Stimulated activated CD4-positive, alpha-beta T cell treated with anti-CD3 and anti-CD28 coated beads, Interleukin-15, amount 100 ng/mL, for 48 hours (primary cell): ENCODE results near the gene GNAS-AS1.

Experiments
- DNase-seq, 2 donors: peaks; one replicate each; pipeline ENCODE4 v3.0.0-alpha.2; 2020; ENCODE audit warnings: low read depth in 2 of 2

Gene GNAS-AS1

DNA sequence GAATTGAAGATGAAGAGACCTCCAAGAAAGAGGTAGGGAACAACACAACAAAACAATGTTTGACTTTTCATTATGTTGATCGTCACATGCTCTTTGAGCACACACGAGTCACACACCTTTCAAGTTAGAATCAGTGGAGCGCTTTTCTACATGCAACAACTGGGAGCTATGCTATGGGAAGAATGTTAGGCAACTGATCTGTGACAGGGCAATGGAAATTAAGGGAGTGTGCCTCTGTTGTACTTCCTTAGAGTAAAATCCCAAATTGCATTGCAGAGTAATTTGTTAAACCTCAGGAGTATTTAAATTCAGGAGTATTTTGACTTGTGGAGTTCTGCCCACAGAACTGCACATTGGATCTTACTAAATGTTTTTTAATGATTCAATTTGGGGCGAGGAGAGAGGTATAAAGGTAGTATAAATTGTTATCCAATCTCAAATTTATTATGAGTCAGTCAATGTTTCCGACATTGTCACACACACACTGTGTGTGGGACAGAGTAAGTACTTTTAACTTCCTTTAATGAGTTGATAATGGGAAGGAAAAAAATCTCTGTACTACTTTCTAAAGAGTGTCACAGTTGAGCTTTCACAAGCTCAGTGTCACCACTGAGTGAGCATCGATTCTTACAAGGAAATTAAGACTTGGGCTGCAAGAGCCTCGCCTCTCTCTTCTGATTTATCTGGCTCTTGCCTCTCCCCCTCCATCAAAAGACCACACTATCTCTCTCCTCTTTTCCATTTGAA, 12.5 kb upstream of the GNAS-AS1 start:
- no peak for DNase-seq

DNA sequence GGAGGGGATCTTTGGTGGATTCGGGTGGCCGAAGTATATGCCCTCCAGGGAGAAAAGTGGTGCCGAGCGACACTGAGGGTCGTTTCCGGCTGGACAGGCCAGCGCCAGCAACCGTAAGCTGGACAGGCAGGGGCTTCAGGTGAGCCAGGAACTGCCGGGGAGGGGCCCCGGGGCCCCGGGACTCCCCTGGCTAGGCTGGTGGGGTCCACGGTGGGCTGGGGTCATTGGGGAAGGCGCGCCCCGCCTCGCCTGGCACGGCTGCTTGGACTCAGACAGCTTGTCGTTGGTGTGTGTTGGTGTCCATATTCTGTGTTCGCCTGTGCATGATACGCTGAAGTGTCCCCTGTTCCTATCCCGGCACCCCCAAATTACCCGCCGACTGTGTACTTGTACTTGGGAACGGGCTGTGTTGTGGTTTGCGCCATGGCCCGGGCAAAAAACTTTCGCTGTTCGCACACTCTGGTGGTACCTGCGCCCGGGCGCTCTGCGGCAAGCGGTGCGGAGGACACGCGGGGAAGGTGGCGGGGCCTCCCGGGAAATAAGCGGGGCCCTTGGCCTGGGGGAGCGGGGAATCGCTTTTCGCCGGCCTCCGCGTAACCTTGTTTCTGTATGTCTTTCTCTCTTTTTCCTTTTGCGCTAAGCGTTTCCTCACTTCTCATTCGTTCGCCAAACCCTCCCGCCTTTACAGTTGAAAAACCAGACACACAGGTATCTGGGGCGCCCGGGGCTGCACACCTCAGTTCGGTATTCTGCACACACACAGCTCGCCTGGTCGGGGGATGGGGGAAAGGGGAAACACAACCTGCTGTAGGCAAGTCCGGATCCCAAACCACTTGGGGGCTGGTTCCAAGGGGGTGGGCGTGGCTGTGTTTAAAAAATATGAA, 5.0 kb upstream of the GNAS-AS1 start:
- no peak for DNase-seq

DNA sequence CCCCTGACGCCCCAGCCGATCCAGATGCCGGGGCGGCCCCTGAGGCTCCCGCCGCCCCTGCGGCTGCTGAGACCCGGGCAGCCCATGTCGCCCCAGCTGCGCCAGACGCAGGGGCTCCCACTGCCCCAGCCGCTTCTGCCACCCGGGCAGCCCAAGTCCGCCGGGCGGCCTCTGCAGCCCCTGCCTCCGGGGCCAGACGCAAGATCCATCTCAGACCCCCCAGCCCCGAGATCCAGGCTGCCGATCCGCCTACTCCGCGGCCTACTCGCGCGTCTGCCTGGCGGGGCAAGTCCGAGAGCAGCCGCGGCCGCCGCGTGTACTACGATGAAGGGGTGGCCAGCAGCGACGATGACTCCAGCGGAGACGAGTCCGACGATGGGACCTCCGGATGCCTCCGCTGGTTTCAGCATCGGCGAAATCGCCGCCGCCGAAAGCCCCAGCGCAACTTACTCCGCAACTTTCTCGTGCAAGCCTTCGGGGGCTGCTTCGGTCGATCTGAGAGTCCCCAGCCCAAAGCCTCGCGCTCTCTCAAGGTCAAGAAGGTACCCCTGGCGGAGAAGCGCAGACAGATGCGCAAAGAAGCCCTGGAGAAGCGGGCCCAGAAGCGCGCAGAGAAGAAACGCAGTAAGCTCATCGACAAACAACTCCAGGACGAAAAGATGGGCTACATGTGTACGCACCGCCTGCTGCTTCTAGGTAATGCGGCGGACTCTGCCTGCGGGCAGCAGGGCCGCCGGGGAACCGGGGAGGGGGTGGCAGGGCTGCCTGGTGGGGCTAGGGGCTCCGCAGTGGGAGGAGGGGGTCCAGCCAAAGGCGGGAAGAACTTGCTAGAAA, 4.2 kb upstream of the GNAS-AS1 start:
- no peak for DNase-seq

DNA sequence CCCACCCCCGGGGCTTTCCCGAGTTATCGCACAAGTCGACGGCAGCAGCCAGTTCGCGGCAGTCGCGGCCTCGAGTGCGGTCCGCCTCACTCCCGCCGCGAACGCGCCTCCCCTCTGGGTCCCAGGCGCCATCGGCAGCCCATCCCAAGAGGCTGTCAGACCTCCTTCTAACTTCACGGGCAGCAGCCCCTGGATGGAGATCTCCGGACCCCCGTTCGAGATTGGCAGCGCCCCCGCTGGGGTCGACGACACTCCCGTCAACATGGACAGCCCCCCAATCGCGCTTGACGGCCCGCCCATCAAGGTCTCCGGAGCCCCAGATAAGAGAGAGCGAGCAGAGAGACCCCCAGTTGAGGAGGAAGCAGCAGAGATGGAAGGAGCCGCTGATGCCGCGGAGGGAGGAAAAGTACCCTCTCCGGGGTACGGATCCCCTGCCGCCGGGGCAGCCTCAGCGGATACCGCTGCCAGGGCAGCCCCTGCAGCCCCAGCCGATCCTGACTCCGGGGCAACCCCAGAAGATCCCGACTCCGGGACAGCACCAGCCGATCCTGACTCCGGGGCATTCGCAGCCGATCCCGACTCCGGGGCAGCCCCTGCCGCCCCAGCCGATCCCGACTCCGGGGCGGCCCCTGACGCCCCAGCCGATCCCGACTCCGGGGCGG, 3.4 kb upstream of the GNAS-AS1 start:
- no peak for DNase-seq

DNA sequence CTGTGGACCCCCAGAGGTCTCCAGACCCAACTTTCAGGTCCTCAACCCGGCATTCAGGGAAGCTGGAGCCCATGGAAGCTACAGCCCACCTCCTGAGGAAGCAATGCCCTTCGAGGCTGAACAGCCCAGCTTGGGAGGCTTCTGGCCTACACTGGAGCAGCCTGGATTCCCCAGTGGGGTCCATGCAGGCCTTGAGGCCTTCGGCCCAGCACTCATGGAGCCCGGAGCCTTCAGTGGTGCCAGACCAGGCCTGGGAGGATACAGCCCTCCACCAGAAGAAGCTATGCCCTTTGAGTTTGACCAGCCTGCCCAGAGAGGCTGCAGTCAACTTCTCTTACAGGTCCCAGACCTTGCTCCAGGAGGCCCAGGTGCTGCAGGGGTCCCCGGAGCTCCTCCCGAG, 2.8 kb upstream of the GNAS-AS1 start:
- no peak for DNase-seq

DNA sequence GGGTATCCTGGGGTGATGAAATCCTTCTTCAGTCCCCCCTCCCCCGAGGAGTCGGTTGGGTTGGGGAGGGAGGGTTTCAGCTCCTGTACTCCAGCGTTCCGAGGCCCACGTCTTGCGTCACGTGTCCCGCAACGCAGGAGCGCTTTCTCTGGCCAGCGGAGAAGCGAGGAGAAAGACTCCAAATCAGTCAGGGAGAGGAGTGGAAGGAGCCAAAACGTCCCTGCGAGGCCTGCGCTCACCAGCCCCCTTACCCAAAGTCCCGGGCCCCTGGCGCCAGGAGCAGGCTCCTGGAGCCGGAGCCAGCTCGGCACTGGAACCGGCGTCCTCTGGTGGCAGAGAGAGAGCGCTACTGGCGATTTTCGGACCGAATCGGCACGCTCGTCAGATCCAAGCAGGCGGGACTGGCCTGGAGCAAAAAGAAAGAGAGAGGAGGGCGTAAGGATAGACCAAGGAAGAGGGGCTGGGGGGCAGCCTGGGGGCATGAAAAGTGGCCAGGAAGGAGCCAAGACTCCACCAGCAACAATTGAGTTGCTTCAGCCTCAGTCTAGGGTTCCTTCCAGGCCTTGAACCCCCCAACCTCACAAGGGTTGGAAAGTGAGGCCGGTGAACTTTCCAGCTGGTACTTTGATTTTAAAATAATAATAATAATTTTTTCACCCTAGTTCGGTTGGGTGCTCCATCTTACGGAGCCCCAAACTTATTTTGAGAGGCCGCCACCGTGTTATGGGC, 2.0 kb upstream of the GNAS-AS1 start, which contains the start of gene GNAS:
Gene GNAS, plus strand, starts transcription at position 174 of the 729 bp plus-strand sequence.
- DNase-seq: peak; percentile 18 to 38

DNA sequence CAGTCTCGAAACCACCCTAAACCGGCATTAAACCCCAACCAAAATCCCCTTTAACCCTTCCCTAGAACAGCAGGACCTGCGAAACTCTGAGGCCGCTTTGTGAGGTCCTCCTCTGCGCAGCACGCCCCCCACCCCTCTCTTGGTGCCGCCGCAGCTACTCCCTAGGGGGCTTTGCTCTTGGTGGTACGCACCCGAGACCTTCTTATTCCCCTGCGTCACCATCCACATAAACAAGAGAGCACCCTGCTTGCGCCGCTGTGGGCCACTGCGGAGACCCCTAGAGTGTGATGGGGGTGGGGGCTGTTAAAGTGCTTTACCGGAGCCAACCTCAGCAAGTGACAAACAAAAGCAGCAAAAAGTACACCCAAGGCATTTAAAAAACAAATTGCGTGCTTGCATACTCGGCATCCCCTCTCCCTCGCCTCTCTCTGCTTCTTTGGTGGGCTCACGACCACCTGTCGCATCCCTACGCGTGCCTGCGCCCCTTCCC, 1.3 kb upstream of the GNAS-AS1 start:
- no peak for DNase-seq

DNA sequence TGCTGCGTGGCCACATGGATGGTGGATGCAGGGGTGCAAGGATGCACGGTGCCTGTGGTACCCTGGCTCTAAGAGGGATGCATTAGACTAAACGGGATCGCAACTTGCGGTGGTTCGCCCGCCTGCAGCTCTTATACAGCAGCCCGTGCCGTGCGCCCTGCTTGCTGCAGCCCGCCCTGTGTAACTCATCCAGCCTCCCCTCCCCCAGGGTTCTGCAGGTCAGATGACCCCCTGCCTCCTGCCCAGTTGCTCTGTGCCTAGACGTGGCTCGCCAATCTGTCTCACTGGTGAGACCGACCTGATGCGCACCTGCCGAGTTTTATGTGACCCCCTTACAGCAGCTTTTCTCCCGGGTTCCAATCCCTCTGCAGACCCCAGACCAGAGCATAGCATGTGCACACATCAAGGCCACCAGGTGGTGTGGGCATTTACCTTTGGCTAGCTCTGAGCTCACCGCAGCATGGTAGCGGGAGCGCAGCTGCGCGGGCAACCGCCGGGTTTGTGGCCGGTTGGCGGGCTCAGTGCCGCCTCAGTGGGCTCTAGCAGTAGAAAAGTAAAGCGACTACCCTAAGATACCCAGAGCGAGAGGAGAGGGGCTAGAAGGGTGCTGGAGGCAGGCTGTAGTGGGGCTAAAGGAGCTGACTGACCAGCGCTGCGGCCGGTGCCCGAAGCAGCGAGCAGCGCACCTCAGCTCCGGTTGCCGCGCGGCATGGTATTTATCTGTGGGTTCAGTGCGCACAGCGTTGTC, 693 bp upstream of the GNAS-AS1 start:
- DNase-seq: no peak

DNA sequence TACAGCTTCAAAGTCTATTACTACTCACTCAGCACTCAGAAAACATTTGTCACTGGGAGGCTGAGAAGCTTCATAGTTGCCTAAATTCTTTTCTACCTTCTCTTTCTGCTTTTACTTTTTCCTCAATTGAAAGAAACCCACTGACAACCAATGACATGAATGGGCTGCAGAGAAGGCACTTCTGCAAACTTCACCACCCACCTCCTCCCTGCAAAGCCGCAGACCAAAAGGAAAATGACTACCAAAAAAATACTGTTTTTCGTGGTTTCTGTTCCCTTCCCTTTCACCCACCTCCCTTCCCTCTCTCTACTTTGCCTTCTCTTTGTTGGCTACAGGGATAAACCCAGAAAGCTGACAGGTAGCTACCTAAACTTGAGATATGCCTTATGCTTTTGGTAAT, 3.2 kb downstream of the GNAS-AS1 start:
- DNase-seq: no peak

DNA sequence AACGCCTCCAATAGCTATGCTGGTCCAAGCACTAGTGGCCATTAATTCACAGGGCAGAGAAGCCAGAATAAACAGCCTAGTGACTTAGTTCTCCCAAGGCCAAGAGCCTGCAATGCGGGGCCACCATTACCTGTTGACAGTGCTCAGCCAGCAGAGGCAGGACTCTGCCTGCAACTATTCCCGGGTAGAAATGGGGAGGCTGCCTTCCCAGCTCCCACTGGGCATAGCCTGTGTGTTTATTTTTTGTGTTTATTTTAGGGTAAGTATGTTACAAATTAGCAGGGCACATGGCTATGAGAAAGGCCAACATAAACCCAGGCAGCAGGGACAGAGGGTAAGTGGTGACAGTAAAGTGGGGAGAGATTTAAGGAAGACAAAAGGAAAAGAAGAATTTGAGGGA, 5.0 kb downstream of the GNAS-AS1 start:
- no peak for DNase-seq

DNA sequence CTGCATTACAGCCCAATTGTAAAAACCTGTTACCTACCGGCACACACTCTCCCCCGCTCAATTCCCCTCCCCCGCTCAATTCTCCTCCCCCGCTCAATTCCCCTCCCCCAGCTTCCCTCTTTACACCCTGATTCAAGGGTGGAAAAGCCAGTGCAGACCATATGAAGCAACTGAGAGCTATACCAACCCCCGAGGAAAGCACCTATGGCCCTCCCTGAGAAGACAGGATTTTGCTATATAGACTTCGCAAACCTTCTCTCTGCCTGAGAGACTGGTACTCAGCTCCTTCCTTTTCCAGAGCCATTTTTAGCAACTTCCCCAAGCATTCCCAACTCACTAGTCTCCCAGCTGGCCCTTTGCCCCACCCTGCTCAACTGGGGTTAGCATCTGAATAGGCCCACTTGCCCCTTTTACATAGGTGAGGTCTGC, 7.6 kb downstream of the GNAS-AS1 start:
- DNase-seq: no peak

DNA sequence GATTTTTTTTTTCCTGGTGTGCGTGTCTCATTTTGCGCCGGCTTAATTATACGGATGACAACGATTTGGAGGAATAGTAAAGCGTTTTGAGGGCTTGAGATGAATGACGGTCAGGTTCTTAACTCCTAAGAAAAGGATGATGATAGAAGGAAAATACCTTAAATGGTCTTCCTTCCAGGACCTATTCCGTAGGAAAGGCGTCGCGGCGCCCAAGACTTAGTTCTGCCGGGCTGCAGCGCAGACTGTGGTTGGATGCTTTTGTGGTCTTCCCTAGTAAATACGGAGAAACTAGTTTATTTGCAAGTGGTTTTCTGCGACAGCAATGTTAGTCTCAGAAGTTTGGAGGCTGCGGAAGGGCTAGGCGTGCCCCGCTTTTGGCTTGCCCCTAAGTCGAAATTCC, 8.4 kb downstream of the GNAS-AS1 start:
- no peak for DNase-seq

DNA sequence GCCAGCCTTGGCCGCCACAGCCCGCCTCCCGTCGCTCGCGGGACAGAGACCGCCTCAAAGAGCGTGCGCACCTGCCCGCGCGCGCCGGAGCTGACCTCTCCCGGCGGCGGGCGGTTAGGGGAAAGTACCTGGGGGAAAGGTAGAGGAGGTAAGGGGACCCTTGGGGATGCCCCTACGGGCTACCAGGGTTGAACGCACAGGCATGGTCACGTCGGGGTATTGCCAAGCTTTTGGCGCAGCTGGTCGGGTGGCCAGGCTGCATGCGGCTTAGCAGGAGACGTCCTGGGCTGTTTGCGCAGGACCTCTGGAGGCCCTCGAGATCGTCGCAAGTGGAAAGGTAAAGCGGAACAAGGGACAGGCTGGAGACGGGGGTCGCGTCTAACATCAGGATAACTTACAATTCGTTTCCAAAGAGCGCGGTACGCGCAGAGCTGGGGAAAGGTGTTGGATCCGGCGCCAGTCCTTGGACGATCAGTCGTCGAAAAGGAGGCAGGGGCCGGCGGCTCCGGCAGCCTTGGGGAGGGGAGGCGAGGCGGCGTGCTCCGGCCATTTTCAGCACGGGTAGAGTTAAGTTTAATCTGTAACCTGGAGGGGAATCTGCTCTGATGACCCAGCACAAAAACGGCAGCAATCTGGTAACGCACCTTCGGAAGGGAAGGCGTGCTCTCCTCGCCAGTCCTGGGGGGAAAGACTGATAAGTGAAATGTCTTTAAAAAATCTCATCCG, 9.0 kb downstream of the GNAS-AS1 start:
- DNase-seq: no peak

DNA sequence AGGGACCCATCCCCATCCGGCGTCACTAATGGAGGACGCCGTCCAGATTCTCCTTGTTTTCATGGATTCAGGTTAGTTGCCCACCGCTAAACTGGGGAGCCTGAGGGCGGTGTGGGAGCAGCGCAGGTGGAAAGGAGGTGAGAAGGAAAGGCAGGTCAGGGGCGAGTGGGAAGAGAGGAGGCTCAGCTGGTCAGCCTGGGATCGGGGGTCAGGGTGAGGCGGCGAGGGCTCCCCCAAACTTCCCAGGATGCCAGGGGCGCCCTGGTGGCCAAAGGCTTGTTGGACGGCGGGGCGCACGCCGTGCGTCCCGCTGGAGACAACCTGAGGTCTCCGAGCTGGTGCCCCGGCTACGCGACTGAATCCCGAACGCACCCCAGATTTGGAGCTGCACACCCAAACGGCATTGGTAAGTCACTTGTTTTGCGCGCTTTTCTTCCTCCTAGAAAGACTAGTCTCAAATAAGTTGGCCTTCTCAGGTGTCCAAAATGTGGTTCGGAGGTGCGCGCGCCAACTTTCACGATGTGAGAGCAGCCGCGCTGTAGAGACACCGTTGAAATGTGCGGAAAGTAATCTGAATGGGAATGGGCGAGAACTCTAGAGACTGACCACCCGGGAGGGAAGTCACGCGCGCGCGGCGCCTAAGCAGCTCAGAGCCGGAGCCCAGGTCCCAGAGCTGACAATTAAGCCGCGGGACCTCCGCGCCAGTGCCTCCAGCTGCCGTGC, 9.7 kb downstream of the GNAS-AS1 start:
- DNase-seq: no peak

DNA sequence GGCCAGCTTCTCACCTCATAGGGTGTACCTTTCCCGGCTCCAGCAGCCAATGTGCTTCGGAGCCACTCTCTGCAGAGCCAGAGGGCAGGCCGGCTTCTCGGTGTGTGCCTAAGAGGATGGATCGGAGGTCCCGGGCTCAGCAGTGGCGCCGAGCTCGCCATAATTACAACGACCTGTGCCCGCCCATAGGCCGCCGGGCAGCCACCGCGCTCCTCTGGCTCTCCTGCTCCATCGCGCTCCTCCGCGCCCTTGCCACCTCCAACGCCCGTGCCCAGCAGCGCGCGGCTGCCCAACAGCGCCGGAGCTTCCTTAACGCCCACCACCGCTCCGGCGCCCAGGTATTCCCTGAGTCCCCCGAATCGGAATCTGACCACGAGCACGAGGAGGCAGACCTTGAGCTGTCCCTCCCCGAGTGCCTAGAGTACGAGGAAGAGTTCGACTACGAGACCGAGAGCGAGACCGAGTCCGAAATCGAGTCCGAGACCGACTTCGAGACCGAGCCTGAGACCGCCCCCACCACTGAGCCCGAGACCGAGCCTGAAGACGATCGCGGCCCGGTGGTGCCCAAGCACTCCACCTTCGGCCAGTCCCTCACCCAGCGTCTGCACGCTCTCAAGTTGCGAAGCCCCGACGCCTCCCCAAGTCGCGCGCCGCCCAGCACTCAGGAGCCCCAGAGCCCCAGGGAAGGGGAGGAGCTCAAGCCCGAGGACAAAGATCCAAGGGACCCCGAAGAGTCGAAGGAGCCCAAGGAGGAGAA, 10.5 kb downstream of the GNAS-AS1 start:
- no peak for DNase-seq

DNA sequence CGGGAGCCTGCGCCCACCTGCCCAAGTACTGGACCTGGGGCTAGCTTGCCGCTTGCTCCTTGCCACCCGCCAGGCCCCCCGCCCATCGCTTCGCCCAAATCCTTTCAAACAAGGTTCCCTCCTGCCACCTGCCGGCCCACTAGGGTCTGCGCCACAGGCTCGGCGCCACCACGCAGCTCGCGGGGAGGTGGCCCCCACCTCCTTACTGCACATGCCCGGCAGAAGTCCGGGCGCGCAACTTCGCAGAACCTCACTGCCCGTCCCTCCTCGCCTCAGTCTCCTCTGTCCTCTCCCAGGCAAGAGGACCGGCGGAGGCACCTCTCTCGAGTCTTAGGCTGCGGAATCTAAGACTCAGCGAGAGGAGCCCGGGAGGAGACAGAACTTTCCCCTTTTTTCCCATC, 11.2 kb downstream of the GNAS-AS1 start:
- peak in 1 of 2 donors; percentile 36 for DNase-seq

DNA sequence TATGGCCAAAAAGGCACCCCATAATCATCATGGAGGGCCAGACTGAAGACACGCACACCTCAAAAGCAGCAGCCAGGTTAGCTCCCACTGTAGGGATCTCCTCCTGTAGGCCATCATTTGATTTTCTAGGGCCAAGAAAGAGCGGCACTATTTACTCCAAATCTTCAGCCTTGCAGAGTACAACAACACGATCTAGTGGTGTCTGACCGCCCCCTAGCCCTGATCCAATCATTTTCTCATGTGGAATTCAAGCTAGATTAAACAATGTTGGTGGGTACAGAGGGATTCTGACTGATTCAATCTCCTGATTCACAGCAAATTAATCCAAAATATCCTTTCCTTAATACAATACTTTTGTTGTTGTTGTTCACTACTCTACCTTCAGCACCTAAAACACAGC, 12.5 kb downstream of the GNAS-AS1 start:
- no peak for DNase-seq

DNA sequence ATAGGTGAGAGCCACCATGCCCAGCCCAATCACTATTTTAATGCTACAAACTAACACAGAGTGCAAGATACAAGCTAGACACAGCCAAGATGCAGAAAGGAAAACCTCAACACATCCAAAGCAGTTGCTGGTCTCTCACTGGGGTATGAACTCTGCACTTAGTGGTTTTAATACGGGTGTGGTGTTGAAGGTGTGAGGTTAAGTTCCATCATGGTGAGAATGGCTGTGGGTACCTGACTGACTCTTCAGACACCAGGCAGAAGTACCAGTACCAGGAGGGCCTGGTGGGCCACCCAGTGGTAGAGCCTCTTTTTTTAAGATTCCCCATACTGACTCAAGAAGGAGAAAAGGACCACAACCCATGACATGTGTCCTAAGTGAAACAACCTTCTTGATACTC, 13.0 kb downstream of the GNAS-AS1 start:
- no peak for DNase-seq
